K562 (cell line): ENCODE data around the gene SLC9A2. TPM values are rescaled to one million over a fixed set of nuclear protein-coding genes. Genes with fewer than 3 reads are reported as not detected.

ENCODE experiments used
- ATAC-seq: fragments of 200-7000 bp; cut with Tn5 transposase; 3 replicates; pipeline ENCODE4 v1.9.1; 2020; ENCODE audit warnings: moderate library complexity
- BruUV-seq: library from RNA; stranded (reverse); fragments of 400-500 nt; replicated peaks from 2 replicates; lab custom pipeline; 2021; lab: Mats Ljungman, UMichigan
- CTCF ChIA-PET: fragments of 300-600 bp; formaldehyde crosslinking; extraction: SDS; loops from one replicate; lab custom pipeline; 2021; ENCODE audit warnings: low intra/inter-chr PET ratio; lab: Yijun Ruan, JAX
- POLR2A ChIA-PET: fragments of 300-600, 350-650 bp; sonication (Branson Sonifier 250); formaldehyde crosslinking; extraction: SDS; loops from one replicate; lab custom pipeline; 2021; ENCODE audit warnings: antibody characterized with exemption, inconsistent platforms; lab: Yijun Ruan, JAX
- DNase-seq, 4 experiments: peaks; one replicate each; pipeline versions ENCODE4 v3.0.0 to v3.0.0-alpha.2; 2011 to 2018; ENCODE audit warnings: low spot score in 3 of 4, mixed read lengths in 3 of 4; ENCODE audit errors: extremely low read depth in 1 of 4
- FAIRE-seq: peaks from 2 replicates; lab custom pipeline; 2011; peaks lifted over from hg19 to GRCh38; lab: Jason Lieb, UNC
- H2AFZ ChIP-seq: 2 replicates; pipeline ENCODE4 v1.6.0; 2011; ENCODE audit warnings: low read depth, low read length, control low read depth, inconsistent platforms
- H3K27ac ChIP-seq: fragments of 200-600 bp; 3 replicates; pipeline ENCODE4 v1.8.0; 2011; ENCODE audit warnings: low read depth, mild to moderate bottlenecking, control low read depth, inconsistent platforms, low read length, moderate library complexity, mixed read lengths; ENCODE audit errors: extremely low read depth
- H3K27me3 ChIP-seq, 2 experiments: fragments of 300-600 bp in 1 of 2; 2 replicates in 1 of 2; 3 replicates in 1 of 2; pipeline versions ENCODE4 v1.6.0 to v1.8.0; 2011; ENCODE audit warnings: inconsistent platforms in 2 of 2, low read length in 2 of 2, mild to moderate bottlenecking in 1 of 2, mixed read lengths in 1 of 2, moderate library complexity in 1 of 2; ENCODE audit not compliant: control insufficient read depth in 2 of 2, insufficient read depth in 2 of 2
- H3K36me3 ChIP-seq: fragments of 300-600 bp; 3 replicates; pipeline ENCODE4 v1.8.0; 2011; ENCODE audit warnings: mild to moderate bottlenecking, low read length, inconsistent platforms; ENCODE audit not compliant: control insufficient read depth, insufficient read depth
- H3K4me1 ChIP-seq, 2 experiments: fragments of 200-600 bp in 1 of 2; replicated peaks in 1 of 2; 2 replicates in 1 of 2; 3 replicates in 1 of 2; pipeline versions ENCODE4 v1.5.1 to v1.8.0; 2011; ENCODE audit warnings: inconsistent platforms in 2 of 2, low read length in 2 of 2, mild to moderate bottlenecking in 1 of 2, mixed read lengths in 1 of 2, moderate library complexity in 1 of 2; ENCODE audit not compliant: control insufficient read depth in 2 of 2, insufficient read depth in 2 of 2
- H3K4me2 ChIP-seq: 2 replicates; pipeline ENCODE4 v1.6.1; 2011; ENCODE audit warnings: low read length, control low read depth, inconsistent platforms, mixed read lengths; ENCODE audit not compliant: insufficient read depth
- H3K4me3 ChIP-seq: fragments of 200-600 bp; sonication (generic), shearing (Covaris generic); 2 replicates; pipeline ENCODE4 v1.5.1; 2016; ENCODE audit warnings: control low read depth, inconsistent platforms
- H3K79me2 ChIP-seq: fragments of 200-600 bp; 3 replicates; pipeline ENCODE4 v1.8.0; 2011; ENCODE audit warnings: low read length, inconsistent platforms; ENCODE audit not compliant: control insufficient read depth, insufficient read depth
- H3K9ac ChIP-seq, 2 experiments: 2 replicates each; pipeline versions ENCODE4 v1.6.0 to v1.6.1; 2011; ENCODE audit warnings: low read depth in 2 of 2, low read length in 2 of 2, control low read depth in 1 of 2, inconsistent platforms in 1 of 2, mild to moderate bottlenecking in 1 of 2, mixed read lengths in 1 of 2; ENCODE audit not compliant: insufficient read depth in 1 of 2
- H3K9me1 ChIP-seq: one replicate; pipeline ENCODE4 v1.6.0; 2011; ENCODE audit warnings: inconsistent platforms, mild to moderate bottlenecking, low read length, moderate library complexity; ENCODE audit not compliant: control insufficient read depth, insufficient read depth
- H3K9me3 ChIP-seq: replicated peaks from 2 replicates; pipeline ENCODE4 v1.5.1; 2011; ENCODE audit warnings: low read depth, low read length, inconsistent platforms; ENCODE audit not compliant: control insufficient read depth, insufficient read depth
- H4K20me1 ChIP-seq: replicated peaks from 2 replicates; pipeline ENCODE4 v1.6.1; 2011; ENCODE audit warnings: low read length, inconsistent platforms, mixed read lengths; ENCODE audit not compliant: control insufficient read depth, insufficient read depth
- HDAC8 ChIP-seq: fragments of 450-650 bp; IDR thresholded peaks from 2 replicates; pipeline ENCODE4 v1.6.1; 2016; ENCODE audit warnings: mild to moderate bottlenecking, missing genetic modification characterization, moderate library complexity, missing compliant biosample characterization
- NR3C1 ChIP-seq: sonication (generic); formaldehyde crosslinking; IDR thresholded peaks from 2 replicates; pipeline ENCODE4 v1.8.1; 2022; ENCODE audit warnings: missing genetic modification reagents
- TAF9B ChIP-seq: fragments of 450-650 bp; IDR thresholded peaks from 2 replicates; pipeline ENCODE4 v1.6.1; 2018; ENCODE audit warnings: mild to moderate bottlenecking; ENCODE audit not compliant: partially characterized antibody
- ZNF121 ChIP-seq: sonication (generic); formaldehyde crosslinking; conservative IDR thresholded peaks from 2 replicates; pipeline ENCODE4 v1.8.0; 2022; ENCODE audit warnings: missing genetic modification reagents
- ZNF239 ChIP-seq: fragments of 250-450 bp; sonication (Bioruptor Pico); IDR thresholded peaks from 2 replicates; pipeline ENCODE4 v1.4.0; 2020; ENCODE audit warnings: mild to moderate bottlenecking
- ZNF561 ChIP-seq: fragments of 450-650 bp; formaldehyde crosslinking; conservative IDR thresholded peaks from 2 replicates; pipeline ENCODE4 v1.4.0; 2020; ENCODE audit warnings: mild to moderate bottlenecking, moderate library complexity
- ZNF668 ChIP-seq: fragments of 250-450 bp; sonication (Bioruptor Pico); IDR thresholded peaks from 2 replicates; pipeline ENCODE4 v1.8.0; 2022; ENCODE audit warnings: mild to moderate bottlenecking, inconsistent platforms
- ZNF696 ChIP-seq: fragments of 250-450 bp; sonication (Bioruptor Pico); conservative IDR thresholded peaks from 2 replicates; pipeline ENCODE4 v1.4.0; 2020; ENCODE audit warnings: mild to moderate bottlenecking, moderate library complexity
- WGBS: fragments of 100-300 bp; shearing (Covaris generic); methylation state at CpG from one replicate; pipeline ENCODE4 v1.1.6; 2016; ENCODE audit warnings: low coverage, mixed read lengths; ENCODE audit not compliant: insufficient coverage; ENCODE audit errors: missing lambda C conversion rate; 5-methylcytosine and 5-hydroxymethylcytosine counted together
- in situ Hi-C: fragments of 300-500 bp; cut with MboI; formaldehyde crosslinking; loops from 4 replicates; pipeline ENCODE4 v1.15.0; 2018; ENCODE audit warnings: inconsistent platforms, mixed read lengths
- intact Hi-C: fragments of 100-400 bp; cut with micrococcal nuclease; formaldehyde crosslinking; loops from 2 replicates; pipeline ENCODE4 v1.14.2; 2022
- polyA plus RNA-seq, 8 experiments: library from polyadenylated mRNA; depleted of rRNA in 4 of 8; stranded (reverse) in 5 of 8; unstranded in 3 of 8; fragments of >200 nt; fragmentation: Nextera tagmentation in 2 of 8; fragmentation: Illumina TruSeq in 1 of 8; extraction: Ambion mirVana in 2 of 8; extraction: Trizol in 1 of 8; gene quantifications; 2 replicates each; pipeline versions ENCODE4 v1.2.1 to v1.2.3, GENCODE V29; 2011 to 2014; ENCODE audit warnings: inconsistent platforms in 1 of 8, missing spikeins in 1 of 8
- total RNA-seq, 7 experiments: library from RNA; depleted of rRNA in 6 of 7; stranded (reverse); fragments of >200 nt in 6 of 7; fragmentation: Illumina TruSeq in 2 of 7; extraction: Trizol in 2 of 7; gene quantifications; 2 replicates each; pipeline versions ENCODE4 v1.2.1 to v1.2.3, GENCODE V29; 2011 to 2021; ENCODE audit warnings: low replicate concordance in 1 of 7
- TF ChIP-seq, protein P1 (sequence below): fragments of 250-450 bp; sonication (Bioruptor Pico); IDR thresholded peaks from 2 replicates; pipeline ENCODE4 v1.5.0; 2021
- TF ChIP-seq, protein P2 (sequence below), 2 experiments: fragments of 150-350 bp in 1 of 2; IDR thresholded peaks; 2 replicates each; pipeline ENCODE4 v1.6.1; 2012 to 2016; ENCODE audit warnings: low read depth in 2 of 2, low read length in 2 of 2, mild to moderate bottlenecking in 1 of 2, moderate library complexity in 1 of 2

SLC9A2 gene
- total and polyA plus RNA-seq, 9 of the 15 experiments (the other 6 are each of a cell fraction or from before 2014, with no cell fraction given), result 0.45 to 3.3 (median 1.6) TPM

DNA sequence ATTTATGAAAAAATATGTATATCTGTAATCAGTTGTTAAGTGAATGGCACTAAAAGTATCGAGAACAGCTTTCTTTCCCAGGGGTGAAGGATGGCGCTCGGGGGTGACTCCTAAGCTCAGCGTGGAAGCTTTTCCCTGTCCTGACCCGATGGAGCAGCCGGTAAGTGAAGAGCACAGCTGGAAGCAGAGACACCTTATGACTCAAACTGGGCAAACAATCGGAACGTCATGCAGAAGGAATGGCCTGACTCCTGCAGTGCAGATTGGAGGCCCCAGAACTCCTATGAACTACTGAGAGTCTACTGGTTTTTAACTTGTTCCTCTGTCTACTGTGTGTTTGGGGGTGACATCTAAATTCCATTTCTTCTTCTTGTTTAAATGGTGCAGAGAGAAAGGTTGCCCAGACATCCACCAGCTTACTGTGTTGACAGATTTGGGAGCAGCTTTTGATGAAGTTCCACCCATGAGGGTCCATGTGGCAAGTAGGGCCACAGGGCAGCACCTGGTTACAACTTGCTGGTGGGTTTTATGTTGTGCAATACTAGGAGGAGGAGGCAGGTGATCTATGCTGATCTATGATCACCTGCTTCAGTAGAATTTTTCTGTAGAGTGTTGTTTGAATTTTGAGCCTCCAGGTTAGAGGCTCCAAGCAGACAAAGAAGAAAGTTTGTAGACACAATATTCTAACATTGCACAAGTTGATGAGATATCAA, 89.7 kb downstream of the SLC9A2 start:
- Histone ChIP-seq H3K4me3 (no peak overlapping the region), H3K27me3 (no peaks in the 10 kb centered on the region), H3K4me1 (peaks cover 0 to 5% of the 10 kb centered on the region in 2 experiments; a peak in 2 of 5 replicates), H3K4me2 (no peak overlapping the region), H3K9ac (no peak overlapping the region), H3K9me3 (no peaks in the 10 kb centered on the region), H2AFZ (no peak overlapping the region), H3K36me3 (peaks cover 8% of the 10 kb centered on the region; the same call in 1 of the 3 replicates), H3K9me1 (no peaks in the 10 kb centered on the region), H3K27ac (no peak overlapping the region), H3K79me2 (no peaks in the 10 kb centered on the region), H4K20me1 (no peaks in the 10 kb centered on the region)
- no peak for ATAC-seq
- no TSS peak for BruUV-seq
- in situ Hi-C loops (loop anchor here (10.0 kb wide), 1 partner anchor 234 kb away; the partner anchor contains the start of gene SLC9A4), intact Hi-C loops (no loop called here)
- WGBS, result 68% methylated on average over 8 of the region's 8 CpGs
- TF ChIP-seq ZNF561 (CRISPR knock-in tag) (no peak), ZNF668 (CRISPR knock-in tag) (no peak), ZNF696 (no peak), ZNF121 (CRISPR knock-in tag) (no peak), NR3C1 (CRISPR knock-in tag) (no peak), ZNF239 (no peak), HDAC8 (no peak), TAF9B (no peak)
- TF ChIP-seq, protein P1, sequence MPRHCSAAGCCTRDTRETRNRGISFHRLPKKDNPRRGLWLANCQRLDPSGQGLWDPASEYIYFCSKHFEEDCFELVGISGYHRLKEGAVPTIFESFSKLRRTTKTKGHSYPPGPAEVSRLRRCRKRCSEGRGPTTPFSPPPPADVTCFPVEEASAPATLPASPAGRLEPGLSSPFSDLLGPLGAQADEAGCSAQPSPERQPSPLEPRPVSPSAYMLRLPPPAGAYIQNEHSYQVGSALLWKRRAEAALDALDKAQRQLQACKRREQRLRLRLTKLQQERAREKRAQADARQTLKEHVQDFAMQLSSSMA, result no peak
- TF ChIP-seq, protein P2, sequence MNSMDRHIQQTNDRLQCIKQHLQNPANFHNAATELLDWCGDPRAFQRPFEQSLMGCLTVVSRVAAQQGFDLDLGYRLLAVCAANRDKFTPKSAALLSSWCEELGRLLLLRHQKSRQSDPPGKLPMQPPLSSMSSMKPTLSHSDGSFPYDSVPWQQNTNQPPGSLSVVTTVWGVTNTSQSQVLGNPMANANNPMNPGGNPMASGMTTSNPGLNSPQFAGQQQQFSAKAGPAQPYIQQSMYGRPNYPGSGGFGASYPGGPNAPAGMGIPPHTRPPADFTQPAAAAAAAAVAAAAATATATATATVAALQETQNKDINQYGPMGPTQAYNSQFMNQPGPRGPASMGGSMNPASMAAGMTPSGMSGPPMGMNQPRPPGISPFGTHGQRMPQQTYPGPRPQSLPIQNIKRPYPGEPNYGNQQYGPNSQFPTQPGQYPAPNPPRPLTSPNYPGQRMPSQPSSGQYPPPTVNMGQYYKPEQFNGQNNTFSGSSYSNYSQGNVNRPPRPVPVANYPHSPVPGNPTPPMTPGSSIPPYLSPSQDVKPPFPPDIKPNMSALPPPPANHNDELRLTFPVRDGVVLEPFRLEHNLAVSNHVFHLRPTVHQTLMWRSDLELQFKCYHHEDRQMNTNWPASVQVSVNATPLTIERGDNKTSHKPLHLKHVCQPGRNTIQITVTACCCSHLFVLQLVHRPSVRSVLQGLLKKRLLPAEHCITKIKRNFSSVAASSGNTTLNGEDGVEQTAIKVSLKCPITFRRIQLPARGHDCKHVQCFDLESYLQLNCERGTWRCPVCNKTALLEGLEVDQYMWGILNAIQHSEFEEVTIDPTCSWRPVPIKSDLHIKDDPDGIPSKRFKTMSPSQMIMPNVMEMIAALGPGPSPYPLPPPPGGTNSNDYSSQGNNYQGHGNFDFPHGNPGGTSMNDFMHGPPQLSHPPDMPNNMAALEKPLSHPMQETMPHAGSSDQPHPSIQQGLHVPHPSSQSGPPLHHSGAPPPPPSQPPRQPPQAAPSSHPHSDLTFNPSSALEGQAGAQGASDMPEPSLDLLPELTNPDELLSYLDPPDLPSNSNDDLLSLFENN (IDR thresholded peaks at IDR 0.05; ENCODE audit: low read depth in 2 of 2, low read length in 2 of 2), result no peak
- FAIRE-seq, result no peak
- no peak for DNase-seq
- ChIA-PET CTCF (no interaction called here), POLR2A (no interaction called here)
